OCI-LY1 (cell line): ENCODE results near the gene UMODL1.

ENCODE experiments used
- H2AFZ ChIP-seq: fragments of 200-600 bp; sonication (generic), shearing (Covaris generic); 2 replicates; pipeline ENCODE4 v1.6.0; 2014; ENCODE audit warnings: antibody characterized with exemption, mild to moderate bottlenecking, low read length
- H3F3A ChIP-seq: fragments of 200-600 bp; sonication (generic), shearing (Covaris generic); 2 replicates; pipeline ENCODE4 v1.6.0; 2014; ENCODE audit warnings: mild to moderate bottlenecking, antibody characterized with exemption, low read length, moderate library complexity; ENCODE audit not compliant: insufficient read depth
- H3K27ac ChIP-seq: fragments of 200-600 bp; sonication (generic); 2 replicates; pipeline ENCODE4 v1.5.1; 2014; ENCODE audit warnings: low read length, mixed run types, mild to moderate bottlenecking, low read depth; ENCODE audit not compliant: poor library complexity, severe bottlenecking
- H3K27me3 ChIP-seq: fragments of 200-600 bp; sonication (generic); 2 replicates; pipeline ENCODE4 v1.6.0; 2014; ENCODE audit warnings: antibody characterized with exemption, mild to moderate bottlenecking, low read length, moderate library complexity; ENCODE audit not compliant: insufficient read depth
- H3K36me3 ChIP-seq: fragments of 200-600 bp; sonication (generic); 2 replicates; pipeline ENCODE4 v1.6.1; 2014; ENCODE audit warnings: mild to moderate bottlenecking, antibody characterized with exemption, low read length, moderate library complexity, mixed read lengths; ENCODE audit not compliant: insufficient read depth
- H3K4me1 ChIP-seq: fragments of 200-600 bp; sonication (generic); 2 replicates; pipeline ENCODE4 v1.5.1; 2014; ENCODE audit warnings: mild to moderate bottlenecking, low read length, moderate library complexity; ENCODE audit not compliant: insufficient read depth, severe bottlenecking
- H3K4me2 ChIP-seq: fragments of 200-600 bp; sonication (generic), shearing (Covaris generic); 2 replicates; pipeline ENCODE4 v1.6.1; 2014; ENCODE audit warnings: low read length
- H3K4me3 ChIP-seq: fragments of 200-600 bp; sonication (generic); 2 replicates; pipeline ENCODE4 v1.5.1; 2014; ENCODE audit warnings: low read length, low read depth, mild to moderate bottlenecking, mixed read lengths; ENCODE audit not compliant: poor library complexity, severe bottlenecking
- H3K79me2 ChIP-seq: fragments of 200-600 bp; shearing (Covaris generic); 2 replicates; pipeline ENCODE4 v1.6.1; 2016; ENCODE audit warnings: mixed run types, low read length, mixed read lengths; ENCODE audit not compliant: insufficient read depth
- H3K9ac ChIP-seq: fragments of 200-600 bp; sonication (generic), shearing (Covaris generic); 2 replicates; pipeline ENCODE4 v1.6.1; 2014; ENCODE audit warnings: mild to moderate bottlenecking, low read length, mixed read lengths
- H3K9me2 ChIP-seq: fragments of 200-600 bp; sonication (generic), shearing (Covaris generic); 2 replicates; pipeline ENCODE4 v1.6.1; 2014; ENCODE audit warnings: low read depth, mild to moderate bottlenecking, low read length, mixed read lengths
- H3K9me3 ChIP-seq: fragments of 200-600 bp; shearing (Covaris generic); 2 replicates; pipeline ENCODE4 v1.6.1; 2014; ENCODE audit warnings: low read length, mixed read lengths
- H4K20me1 ChIP-seq: fragments of 200-600 bp; sonication (generic), shearing (Covaris generic); 2 replicates; pipeline ENCODE4 v1.6.0; 2016; ENCODE audit warnings: mild to moderate bottlenecking, low read length; ENCODE audit not compliant: insufficient read depth
- EZH2 ChIP-seq: fragments of 200-600 bp; sonication (generic), shearing (Covaris generic); IDR thresholded peaks from 2 replicates; pipeline ENCODE4 v1.8.0; 2017; ENCODE audit warnings: borderline replicate concordance, mixed run types, mild to moderate bottlenecking, antibody characterized with exemption, low read length, moderate library complexity, mixed read lengths
- TF ChIP-seq, protein P1 (sequence below): fragments of 200-600 bp; sonication (generic), shearing (Covaris generic); IDR thresholded peaks from 2 replicates; pipeline ENCODE4 v1.5.1; 2017; ENCODE audit warnings: mild to moderate bottlenecking, antibody characterized with exemption, low read length, moderate library complexity, mixed read lengths

UMODL1 gene

DNA sequence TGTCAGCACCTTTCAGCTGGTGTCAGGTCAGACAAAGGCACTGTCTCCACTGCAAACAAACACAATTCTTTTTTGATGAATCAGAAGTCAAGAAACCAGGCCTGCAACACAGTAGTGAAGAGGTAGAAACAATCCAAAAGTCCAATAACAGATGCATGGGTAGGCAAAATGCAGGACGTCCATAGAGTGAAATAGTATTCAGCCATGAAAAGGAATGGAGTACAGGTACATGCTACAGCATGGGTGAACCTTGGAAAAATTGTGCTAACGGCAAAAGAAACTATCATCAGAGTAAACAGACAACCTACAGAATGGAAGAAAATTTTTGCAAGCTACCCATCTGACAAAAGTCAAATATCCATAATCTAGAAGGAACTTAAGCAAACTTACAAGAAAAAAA, 34.8 kb upstream of the UMODL1 start:
- Histone ChIP-seq H3K4me3 (no peak overlapping the region), H4K20me1 (no peaks in the 10 kb centered on the region), H3K27me3 (no peaks in the 10 kb centered on the region), H3K9me2 (no peaks in the 10 kb centered on the region), H3K4me1 (peaks cover 44% of the 10 kb centered on the region), H3K9ac (no peak overlapping the region), H3K79me2 (no peaks in the 10 kb centered on the region), H3K9me3 (no peaks in the 10 kb centered on the region), H3K27ac (no peak overlapping the region), H3K36me3 (no peaks in the 10 kb centered on the region), H3F3A (no peaks in the 10 kb centered on the region), H3K4me2 (no peak overlapping the region), H2AFZ (no peak overlapping the region)
- no peak for TF ChIP-seq EZH2
- TF ChIP-seq, protein P1, sequence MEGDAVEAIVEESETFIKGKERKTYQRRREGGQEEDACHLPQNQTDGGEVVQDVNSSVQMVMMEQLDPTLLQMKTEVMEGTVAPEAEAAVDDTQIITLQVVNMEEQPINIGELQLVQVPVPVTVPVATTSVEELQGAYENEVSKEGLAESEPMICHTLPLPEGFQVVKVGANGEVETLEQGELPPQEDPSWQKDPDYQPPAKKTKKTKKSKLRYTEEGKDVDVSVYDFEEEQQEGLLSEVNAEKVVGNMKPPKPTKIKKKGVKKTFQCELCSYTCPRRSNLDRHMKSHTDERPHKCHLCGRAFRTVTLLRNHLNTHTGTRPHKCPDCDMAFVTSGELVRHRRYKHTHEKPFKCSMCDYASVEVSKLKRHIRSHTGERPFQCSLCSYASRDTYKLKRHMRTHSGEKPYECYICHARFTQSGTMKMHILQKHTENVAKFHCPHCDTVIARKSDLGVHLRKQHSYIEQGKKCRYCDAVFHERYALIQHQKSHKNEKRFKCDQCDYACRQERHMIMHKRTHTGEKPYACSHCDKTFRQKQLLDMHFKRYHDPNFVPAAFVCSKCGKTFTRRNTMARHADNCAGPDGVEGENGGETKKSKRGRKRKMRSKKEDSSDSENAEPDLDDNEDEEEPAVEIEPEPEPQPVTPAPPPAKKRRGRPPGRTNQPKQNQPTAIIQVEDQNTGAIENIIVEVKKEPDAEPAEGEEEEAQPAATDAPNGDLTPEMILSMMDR = no peak

DNA sequence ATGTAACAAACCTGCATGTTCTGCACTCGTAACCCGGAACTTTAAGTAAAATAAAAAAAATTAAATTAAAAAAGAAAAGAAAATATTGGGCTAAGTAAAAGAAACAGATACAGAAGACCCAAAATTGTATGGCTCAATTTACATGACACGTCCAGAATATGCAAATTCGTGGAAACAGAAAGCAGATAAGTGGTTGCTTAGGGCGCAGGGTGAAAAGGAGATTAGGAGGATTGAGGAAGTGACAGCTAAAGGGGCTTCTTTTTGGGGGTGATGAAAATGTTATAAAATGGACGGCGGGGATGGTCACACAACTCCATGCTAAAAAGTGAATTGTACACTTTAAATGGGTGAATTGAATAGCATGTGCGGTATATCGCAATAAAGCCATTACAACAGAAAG, 33.6 kb upstream of the UMODL1 start:
- Histone ChIP-seq H3K79me2 (no peaks in the 10 kb centered on the region), H3K9me2 (no peaks in the 10 kb centered on the region), H2AFZ (no peak overlapping the region), H3K4me1 (peaks cover 31% of the 10 kb centered on the region), H3K36me3 (no peaks in the 10 kb centered on the region), H3K27ac (no peak overlapping the region), H3K9ac (no peak overlapping the region), H3K27me3 (no peaks in the 10 kb centered on the region), H3F3A (no peaks in the 10 kb centered on the region), H3K9me3 (no peaks in the 10 kb centered on the region), H4K20me1 (no peaks in the 10 kb centered on the region), H3K4me2 (no peak overlapping the region), H3K4me3 (no peak overlapping the region)
- TF ChIP-seq, protein P1 = no peak
- no peak for TF ChIP-seq EZH2

DNA sequence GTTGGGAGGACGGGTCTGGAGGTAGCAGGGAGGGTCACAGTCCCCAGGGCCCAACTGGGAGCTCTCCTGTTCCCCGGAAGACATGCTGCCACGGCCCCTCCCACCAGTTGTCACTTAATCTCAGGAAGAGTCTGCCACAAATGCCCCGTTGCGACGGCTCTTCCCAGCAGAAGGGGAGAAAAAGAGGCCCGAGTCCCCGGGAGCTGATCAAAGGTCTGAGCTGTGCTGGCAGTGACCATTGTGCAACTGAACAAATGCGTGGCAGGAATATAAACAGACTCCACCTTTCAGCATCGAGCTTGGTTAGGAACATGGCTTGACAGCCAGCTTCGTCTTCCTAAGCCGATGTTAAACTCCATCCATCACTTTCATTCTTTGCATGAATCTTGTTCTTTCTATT, 33.2 kb upstream of the UMODL1 start:
- no peak overlapping the region for H3K9ac ChIP-seq
- H3F3A ChIP-seq = no peaks in the 10 kb centered on the region
- H3K4me1 ChIP-seq = peaks cover 27% of the 10 kb centered on the region
- no peaks in the 10 kb centered on the region for H3K36me3 ChIP-seq
- no peaks in the 10 kb centered on the region for H4K20me1 ChIP-seq
- H3K4me3 ChIP-seq = no peak overlapping the region
- no peak overlapping the region for H3K27ac ChIP-seq
- no peaks in the 10 kb centered on the region for H3K79me2 ChIP-seq
- no peaks in the 10 kb centered on the region for H3K9me2 ChIP-seq
- H3K27me3 ChIP-seq = no peaks in the 10 kb centered on the region
- H3K9me3 ChIP-seq = no peaks in the 10 kb centered on the region
- no peak overlapping the region for H3K4me2 ChIP-seq
- TF ChIP-seq, protein P1 = no peak
- TF ChIP-seq EZH2 = no peak
- H2AFZ ChIP-seq = no peak overlapping the region
